ENCODE results near the gene G6PC3. TPM values are rescaled to one million over a fixed set of nuclear protein-coding genes. Genes with fewer than 3 reads are reported as not detected.

G6PC3 gene
- total and polyA plus RNA-seq, 8 donors: 47.3 to 64.9 (median 51.6) TPM

- DNase-seq (no peak), ATAC-seq (no peak)
- Histone ChIP-seq H3K27me3 (no peaks in the 10 kb centered on the region), H3K36me3 (peaks cover 0 to 75% of the 10 kb centered on the region in 2 donors), H3K4me3 (no peak overlapping the region), H3K27ac (no peak overlapping the region), H3K4me1 (peaks cover 5 to 31% of the 10 kb centered on the region in 2 donors), H3K9me3 (no peaks in the 10 kb centered on the region)
- intact Hi-C loops (cut with DNase I): no loop called here
- no peak for TF ChIP-seq CTCF (IDR thresholded peaks at IDR 0.05)
Observed at GRCh38 chr17:44061446-44061845, 9.1 kb upstream of the G6PC3 start.

GRCh38 chr17:44062871-44063270 is 7.7 kb upstream of the G6PC3 start:
- TF ChIP-seq CTCF (IDR thresholded peaks at IDR 0.05): no peak
- ATAC-seq: no peak
- intact Hi-C loops (cut with DNase I): no loop called here
- Histone ChIP-seq H3K27me3 (no peaks in the 10 kb centered on the region), H3K4me1 (peaks cover 14 to 43% of the 10 kb centered on the region in 2 donors), H3K27ac (no peak overlapping the region), H3K4me3 (no peak overlapping the region), H3K9me3 (no peaks in the 10 kb centered on the region), H3K36me3 (peaks cover 0 to 62% of the 10 kb centered on the region in 2 donors)
- DNase-seq: no peak

GRCh38 chr17:44063704-44064639 is 6.6 kb upstream of the G6PC3 start:
- Histone ChIP-seq H3K36me3 (peaks cover 0 to 51% of the 10 kb centered on the region in 2 donors), H3K4me3 (no peak overlapping the region), H3K27ac (no peak overlapping the region), H3K4me1 (peaks cover 14 to 44% of the 10 kb centered on the region in 2 donors), H3K27me3 (no peaks in the 10 kb centered on the region), H3K9me3 (no peaks in the 10 kb centered on the region)
- intact Hi-C loops (cut with DNase I): no loop called here
- DNase-seq (no peak), ATAC-seq (no peak)
- no peak for TF ChIP-seq CTCF (IDR thresholded peaks at IDR 0.05)

GRCh38 chr17:44065668-44066203 is 4.8 kb upstream of the G6PC3 start:
- intact Hi-C loops (cut with DNase I): no loop called here
- H3K4me3 ChIP-seq: peak overlapping the region; percentile 60 to 67
- no peak for TF ChIP-seq CTCF (IDR thresholded peaks at IDR 0.05)

More at GRCh38 chr17:44065668-44066203, 4.8 kb upstream of the G6PC3 start:
- DNase-seq (no peak), ATAC-seq (no peak)
- Histone ChIP-seq H3K9me3 (no peaks in the 10 kb centered on the region), H3K4me1 (peaks cover 14 to 52% of the 10 kb centered on the region in 2 donors), H3K36me3 (peaks cover 0 to 33% of the 10 kb centered on the region in 2 donors), H3K27ac (peak overlapping the region; percentile 87 to 92), H3K27me3 (no peaks in the 10 kb centered on the region)
